ENCODE data around the gene FAM193B.

- peak; percentile 50 for TF ChIP-seq GATA1 (IDR thresholded peaks at IDR 0.05; ENCODE audit: low read depth, low read length)
- TF ChIP-seq POLR2A (IDR thresholded peaks at IDR 0.05; ENCODE audit: low read length): peak; percentile 87
Measured at GRCh38 chr5:177516601-177517568, 37.5 kb downstream of the FAM193B start, which contains the start of gene DDX41.

Data from erythroblast (primary cell).